HCT116 (cell line): ENCODE results near the gene CHADL. TPM values are rescaled to one million over a fixed set of nuclear protein-coding genes. Genes with fewer than 3 reads are reported as not detected.

Experiments used
- ATAC-seq: fragments of 200-7000 bp; cut with Tn5 transposase; 2 replicates; pipeline ENCODE4 v1.9.1; 2020; ENCODE audit warnings: mild to moderate bottlenecking, moderate library complexity
- BruUV-seq: library from RNA; stranded (reverse); fragments of 400-500 nt; replicated peaks from 2 replicates; lab custom pipeline; 2021; lab: Mats Ljungman, UMichigan
- CTCF ChIA-PET: fragments of 300-600 bp; sonication (Branson Sonifier 250); formaldehyde crosslinking; loops from one replicate; lab custom pipeline; 2021; ENCODE audit warnings: antibody characterized with exemption; lab: Charles Lee
- POLR2A ChIA-PET: fragments of 300-600, 350-600 bp; sonication (Branson Sonifier 250); formaldehyde crosslinking; loops from one replicate; lab custom pipeline; 2021; ENCODE audit warnings: antibody characterized with exemption; lab: Charles Lee
- RAD21 ChIA-PET, 2 experiments: fragments of 300-600 bp; sonication (Branson Sonifier 250); formaldehyde crosslinking; loops; one replicate each; lab custom pipeline; 2023; ENCODE audit warnings: low total read pairs in 2 of 2; ENCODE audit not compliant: uncharacterized antibody in 2 of 2, unreplicated experiment in 2 of 2, low non-redundant PET in 1 of 2; lab: Charles Lee
- DNase-seq: peaks from one replicate; pipeline ENCODE4 v3.0.0-alpha.2; 2010; ENCODE audit warnings: low read depth, low spot score
- H2AFZ ChIP-seq: fragments of 200-600 bp; shearing (Covaris generic), sonication (generic); 2 replicates; pipeline ENCODE4 v1.6.1; 2017; ENCODE audit warnings: low read depth, mixed run types, mixed read lengths, antibody characterized with exemption, low read length; ENCODE audit not compliant: poor library complexity, severe bottlenecking
- H3K27ac ChIP-seq: 2 replicates; pipeline ENCODE4 v1.5.1; 2012; ENCODE audit warnings: low read depth, low read length
- H3K27me3 ChIP-seq: fragments of 200-600 bp; sonication (generic); 2 replicates; pipeline ENCODE4 v1.6.1; 2016; ENCODE audit warnings: mixed run types, low read length, mixed read lengths; ENCODE audit not compliant: insufficient read depth
- H3K36me3 ChIP-seq, 2 experiments: fragments of 200-500 bp in 1 of 2; fragments of 200-600 bp in 1 of 2; sonication (Bioruptor generic) in 1 of 2; sonication (generic) in 1 of 2; 2 replicates each; pipeline versions ENCODE4 v1.5.1 to v1.6.1; 2014 to 2016; ENCODE audit warnings: low read length in 2 of 2, inconsistent platforms in 1 of 2, mixed read lengths in 1 of 2, mixed run types in 1 of 2; ENCODE audit not compliant: insufficient read depth in 2 of 2, control insufficient read depth in 1 of 2
- H3K4me1 ChIP-seq, 2 experiments: fragments of 200-600 bp in 1 of 2; sonication (generic) in 1 of 2; 2 replicates each; pipeline versions ENCODE4 v1.5.1 to v1.6.1; 2012 to 2017; ENCODE audit warnings: low read length in 2 of 2, inconsistent platforms in 1 of 2, mild to moderate bottlenecking in 1 of 2, mixed read lengths in 1 of 2, mixed run types in 1 of 2, moderate library complexity in 1 of 2; ENCODE audit not compliant: insufficient read depth in 2 of 2, control insufficient read depth in 1 of 2
- H3K4me2 ChIP-seq: fragments of 200-600 bp; sonication (generic); 2 replicates; pipeline ENCODE4 v1.6.1; 2017; ENCODE audit warnings: mixed run types, low read length, mixed read lengths
- H3K4me3 ChIP-seq, 2 experiments: fragments of 200-600 bp in 1 of 2; sonication (generic) in 1 of 2; replicated peaks in 1 of 2; 2 replicates each; pipeline ENCODE4 v1.5.1; 2011 to 2016; ENCODE audit warnings: low read length in 2 of 2, control low read depth in 1 of 2, low read depth in 1 of 2, mild to moderate bottlenecking in 1 of 2, mixed read lengths in 1 of 2, mixed run types in 1 of 2
- H3K79me2 ChIP-seq: fragments of 200-600 bp; sonication (generic); 2 replicates; pipeline ENCODE4 v1.6.1; 2017; ENCODE audit warnings: mild to moderate bottlenecking, mixed run types, low read length, moderate library complexity, mixed read lengths; ENCODE audit not compliant: insufficient read depth
- H3K9ac ChIP-seq: fragments of 200-600 bp; sonication (generic); 2 replicates; pipeline ENCODE4 v1.6.1; 2016; ENCODE audit warnings: low read length, mixed read lengths
- H3K9me2 ChIP-seq: fragments of 200-600 bp; sonication (generic), shearing (Covaris generic); 2 replicates; pipeline ENCODE4 v1.6.1; 2017; ENCODE audit warnings: mixed run types, mild to moderate bottlenecking, moderate library complexity; ENCODE audit not compliant: insufficient read depth
- H3K9me3 ChIP-seq, 2 experiments: fragments of 200-500 bp in 1 of 2; fragments of 200-600 bp in 1 of 2; sonication (Bioruptor generic) in 1 of 2; sonication (generic) in 1 of 2; 2 replicates each; pipeline ENCODE4 v1.6.1; 2014 to 2017; ENCODE audit warnings: low read length in 2 of 2, mixed read lengths in 2 of 2, inconsistent platforms in 1 of 2, low read depth in 1 of 2, mild to moderate bottlenecking in 1 of 2, mixed run types in 1 of 2, moderate library complexity in 1 of 2; ENCODE audit not compliant: control insufficient read depth in 1 of 2, insufficient read depth in 1 of 2
- H4K20me1 ChIP-seq: fragments of 200-600 bp; sonication (generic), shearing (Covaris generic); 2 replicates; pipeline ENCODE4 v1.6.1; 2017; ENCODE audit warnings: mixed run types, mild to moderate bottlenecking, moderate library complexity; ENCODE audit not compliant: insufficient read depth
- ATF3 ChIP-seq: IDR thresholded peaks from 2 replicates; pipeline ENCODE4 v1.6.1; 2012
- CBX3 ChIP-seq: IDR thresholded peaks from 2 replicates; pipeline ENCODE4 v1.6.1; 2012; ENCODE audit warnings: low read depth
- EGR1 ChIP-seq: IDR thresholded peaks from 2 replicates; pipeline ENCODE4 v1.6.1; 2012; ENCODE audit warnings: low read depth
- EZH2phosphoT487 ChIP-seq: fragments of 200-600 bp; IDR thresholded peaks from 2 replicates; pipeline ENCODE4 v1.6.1; 2018; ENCODE audit warnings: antibody characterized with exemption, borderline replicate concordance
- FOSL1 ChIP-seq: IDR thresholded peaks from 2 replicates; pipeline ENCODE4 v1.6.1; 2012; ENCODE audit warnings: low read depth
- JUND ChIP-seq: IDR thresholded peaks from 2 replicates; pipeline ENCODE4 v1.6.1; 2012
- MAX ChIP-seq: IDR thresholded peaks from 2 replicates; pipeline ENCODE4 v1.6.1; 2012
- POLR2A ChIP-seq: IDR thresholded peaks from 2 replicates; pipeline ENCODE4 v1.7.0; 2011; ENCODE audit warnings: borderline replicate concordance; ENCODE audit not compliant: insufficient read depth, insufficient read length; ENCODE audit errors: extremely low read depth
- POLR2AphosphoS5 ChIP-seq: IDR thresholded peaks from 2 replicates; pipeline ENCODE4 v1.6.1; 2011; ENCODE audit warnings: mild to moderate bottlenecking, low read depth, low read length, moderate library complexity
- SP1 ChIP-seq: IDR thresholded peaks from 2 replicates; pipeline ENCODE4 v1.6.1; 2012; ENCODE audit warnings: low read depth
- SRF ChIP-seq: IDR thresholded peaks from 2 replicates; pipeline ENCODE4 v1.6.1; 2012; ENCODE audit warnings: low read depth
- TCF7L2 ChIP-seq: IDR thresholded peaks from 2 replicates; pipeline ENCODE4 v1.7.0; 2011; ENCODE audit warnings: borderline replicate concordance, inconsistent platforms; ENCODE audit not compliant: insufficient read depth, insufficient read length; ENCODE audit errors: extremely low read depth
- ZFX ChIP-seq: fragments of 450-650 bp; IDR thresholded peaks from 2 replicates; pipeline ENCODE4 v1.6.1; 2017
- intact Hi-C: fragments of 100-400 bp; cut with micrococcal nuclease; formaldehyde crosslinking; loops from 2 replicates; pipeline ENCODE4 v1.10.0; 2022
- total RNA-seq: library from RNA; stranded (reverse); gene quantifications from one replicate; pipeline ENCODE4 v1.2.1, GENCODE V29; 2021; ENCODE audit not compliant: unreplicated experiment

CHADL gene
- total RNA-seq, 1 experiment from 2014 or later = 0.47 TPM

DNA sequence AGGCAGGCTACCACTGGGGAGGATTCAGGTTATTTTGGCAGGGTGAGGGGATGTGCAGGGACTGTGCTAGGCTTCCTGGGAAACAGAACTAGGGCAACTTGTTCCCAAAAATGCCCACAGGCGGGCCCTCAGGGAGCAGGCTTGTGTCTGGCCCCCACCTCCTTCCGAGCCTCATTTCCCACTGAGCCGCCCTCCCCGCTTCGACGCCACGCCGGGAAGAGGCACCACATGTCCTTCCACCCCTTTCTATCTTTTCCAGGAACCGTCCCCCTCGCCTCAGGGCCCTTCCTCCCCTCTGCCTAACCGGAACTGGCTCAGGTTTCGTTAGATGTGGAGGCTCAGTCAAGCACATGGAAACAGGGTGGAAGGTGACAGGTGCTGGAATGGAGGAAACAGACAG lies 9.4 kb upstream of the CHADL start:
- ChIA-PET CTCF (no interaction called here), RAD21 (no interaction called here), POLR2A (no interaction called here)
- Histone ChIP-seq H3K9me3 (no peaks in the 10 kb centered on the region), H4K20me1 (no peaks in the 10 kb centered on the region), H3K79me2 (0 out of 2 replicates have a peak, but pooled peaks cover 3% of the 10 kb centered on the region), H3K27me3 (no peaks in the 10 kb centered on the region), H2AFZ (no peak overlapping the region), H3K9ac (no peak overlapping the region), H3K4me1 (no peaks in the 10 kb centered on the region), H3K4me3 (no peak overlapping the region), H3K36me3 (peaks cover 44 to 85% of the 10 kb centered on the region in 2 experiments), H3K27ac (no peak overlapping the region), H3K9me2 (no peaks in the 10 kb centered on the region), H3K4me2 (no peak overlapping the region)
- TF ChIP-seq SRF (no peak), CBX3 (no peak)
- no peak for DNase-seq
- ATAC-seq = no peak
- BruUV-seq = no TSS peak
- intact Hi-C loops = no loop called here

DNA sequence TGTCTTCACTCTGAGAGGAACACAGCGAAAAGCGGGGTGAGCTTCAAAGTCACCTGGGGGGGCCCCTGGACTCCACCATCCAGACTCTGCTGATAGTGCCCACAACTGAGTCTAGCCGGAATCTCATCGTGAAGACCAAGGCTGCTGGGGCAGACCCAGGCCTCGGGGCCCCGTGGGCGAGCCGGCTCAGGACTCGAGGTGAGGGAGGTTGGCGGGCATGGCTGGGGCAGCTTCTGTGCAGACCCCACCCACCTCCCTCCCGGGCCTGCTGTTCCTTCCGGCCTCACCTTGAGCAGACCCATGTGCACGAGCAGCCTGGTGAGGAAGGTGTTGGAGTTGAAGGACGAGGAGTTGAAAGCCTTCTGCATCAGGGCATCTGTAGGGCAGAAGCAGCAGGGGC lies 8.7 kb upstream of the CHADL start:
- no peak overlapping the region for H3K9ac ChIP-seq
- intact Hi-C loops = no loop called here
- ChIA-PET POLR2A (no interaction called here), RAD21 (no interaction called here), CTCF (no interaction called here)
- 0 out of 2 replicates have a peak, but pooled peaks cover 3% of the 10 kb centered on the region for H3K79me2 ChIP-seq
- H3K4me3 ChIP-seq = no peak overlapping the region
- TF ChIP-seq EZH2phosphoT487 = no peak
- no peaks in the 10 kb centered on the region for H3K27me3 ChIP-seq
- no peaks in the 10 kb centered on the region for H3K9me2 ChIP-seq
- H3K27ac ChIP-seq = no peak overlapping the region
- H3K9me3 ChIP-seq = no peaks in the 10 kb centered on the region
- no peak for ATAC-seq
- DNase-seq = no peak
- H3K36me3 ChIP-seq = peaks cover 40 to 81% of the 10 kb centered on the region in 2 experiments
- H4K20me1 ChIP-seq = no peaks in the 10 kb centered on the region
- no peak overlapping the region for H3K4me2 ChIP-seq
- no peaks in the 10 kb centered on the region for H3K4me1 ChIP-seq
- BruUV-seq = no TSS peak
- no peak overlapping the region for H2AFZ ChIP-seq

GRCh38 chr22:41248758-41249157 lies 8.0 kb upstream of the CHADL start:
- no peak overlapping the region for H3K9ac ChIP-seq
- POLR2A ChIA-PET = interaction anchor here (0.5 kb wide), 1 partner anchor 11 kb away, joined by 3 read pairs; no protein-coding TSS in a partner anchor
- intact Hi-C loops = no loop called here
- H3K4me1 ChIP-seq = no peaks in the 10 kb centered on the region
- RAD21 ChIA-PET = no interaction called here
- no peak overlapping the region for H3K27ac ChIP-seq
- ATAC-seq (no peak), DNase-seq (no peak)
- no peaks in the 10 kb centered on the region for H4K20me1 ChIP-seq
- no TSS peak for BruUV-seq
- no peaks in the 10 kb centered on the region for H3K27me3 ChIP-seq
- H3K9me2 ChIP-seq = no peaks in the 10 kb centered on the region
- no peaks in the 10 kb centered on the region for H3K9me3 ChIP-seq
- H3K4me2 ChIP-seq = no peak overlapping the region
- H3K36me3 ChIP-seq = peaks cover 37 to 74% of the 10 kb centered on the region in 2 experiments
- CTCF ChIA-PET = no interaction called here
- no peak overlapping the region for H2AFZ ChIP-seq
- 0 out of 2 replicates have a peak, but pooled peaks cover 3% of the 10 kb centered on the region for H3K79me2 ChIP-seq
- no peak overlapping the region for H3K4me3 ChIP-seq
- TF ChIP-seq POLR2AphosphoS5 (no peak), POLR2A (no peak), EGR1 (no peak), MAX (no peak), JUND (no peak), ATF3 (no peak), TCF7L2 (no peak), FOSL1 (no peak), SP1 (no peak), SRF (no peak), ZFX (no peak), EZH2phosphoT487 (no peak)
